ENCODE results near the gene LRP4. TPM values are rescaled to one million over a fixed set of nuclear protein-coding genes. Genes with fewer than 3 reads are reported as not detected.
A peak's percentile ranks its signal among the peaks of the same experiment; 100 is the strongest.

LRP4 gene
- total RNA-seq, 1 experiment from 2014 or later: 1.4 TPM

DNA sequence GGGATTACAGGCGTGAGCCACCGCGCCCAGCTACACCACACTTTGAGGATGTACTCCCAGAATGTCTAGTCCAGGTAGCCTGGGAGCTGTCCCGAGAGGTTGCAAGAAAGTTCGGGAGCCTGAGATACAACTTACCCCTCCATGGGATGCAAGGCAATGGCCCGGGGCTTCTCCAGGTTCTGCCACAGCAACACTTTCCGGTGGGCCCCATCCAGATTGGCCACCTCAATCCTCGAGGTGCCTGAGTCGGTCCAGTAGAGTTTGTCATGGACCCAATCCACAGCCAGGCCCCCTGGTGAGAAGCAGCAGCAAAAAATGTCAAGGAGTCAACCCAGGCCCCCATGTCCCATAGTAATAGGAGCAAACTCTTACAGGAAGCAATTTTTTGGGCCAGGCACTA lies 25.5 kb downstream of the LRP4 start:
- DNase-seq (ENCODE audit: low read depth): no peak

DNA sequence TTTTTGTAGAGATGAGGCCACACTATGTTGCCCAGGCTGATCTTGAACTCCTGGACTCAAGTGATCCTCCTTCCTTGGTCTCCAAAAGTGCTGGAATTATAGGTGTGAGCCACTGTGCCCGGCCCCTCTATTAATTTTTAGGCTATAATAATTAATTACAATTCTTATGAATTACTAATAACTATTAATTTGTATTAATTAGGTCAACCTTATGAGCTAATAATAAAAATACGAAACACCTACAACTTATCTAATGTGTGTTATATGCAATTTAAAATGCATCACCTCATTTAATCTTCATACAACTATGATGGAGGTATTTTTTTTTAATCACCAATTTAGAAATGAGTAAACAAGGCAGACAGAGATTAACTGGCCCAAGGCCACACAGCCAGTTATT lies 26.2 kb downstream of the LRP4 start:
- DNase-seq (ENCODE audit: low read depth): no peak

DNA sequence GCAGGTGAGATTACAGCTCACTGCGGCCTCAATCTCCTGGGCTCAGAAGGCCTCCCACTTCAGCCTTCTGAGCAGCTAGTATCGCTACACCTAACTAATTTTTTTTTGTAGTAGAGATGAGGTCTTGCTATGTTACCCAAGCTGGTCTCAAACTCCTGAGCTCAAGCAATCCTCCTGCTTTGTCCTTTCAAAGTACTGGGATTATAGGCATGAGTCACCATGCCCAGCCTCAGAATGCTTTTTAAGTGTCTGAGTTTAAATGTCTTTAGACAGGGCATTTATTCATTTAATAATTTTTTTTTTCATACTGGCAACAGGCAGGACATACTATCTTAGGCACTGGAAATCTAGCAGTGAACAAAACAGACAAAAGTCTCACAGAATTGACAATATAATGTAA lies 27.7 kb downstream of the LRP4 start:
- DNase-seq (ENCODE audit: low read depth): no peak

DNA sequence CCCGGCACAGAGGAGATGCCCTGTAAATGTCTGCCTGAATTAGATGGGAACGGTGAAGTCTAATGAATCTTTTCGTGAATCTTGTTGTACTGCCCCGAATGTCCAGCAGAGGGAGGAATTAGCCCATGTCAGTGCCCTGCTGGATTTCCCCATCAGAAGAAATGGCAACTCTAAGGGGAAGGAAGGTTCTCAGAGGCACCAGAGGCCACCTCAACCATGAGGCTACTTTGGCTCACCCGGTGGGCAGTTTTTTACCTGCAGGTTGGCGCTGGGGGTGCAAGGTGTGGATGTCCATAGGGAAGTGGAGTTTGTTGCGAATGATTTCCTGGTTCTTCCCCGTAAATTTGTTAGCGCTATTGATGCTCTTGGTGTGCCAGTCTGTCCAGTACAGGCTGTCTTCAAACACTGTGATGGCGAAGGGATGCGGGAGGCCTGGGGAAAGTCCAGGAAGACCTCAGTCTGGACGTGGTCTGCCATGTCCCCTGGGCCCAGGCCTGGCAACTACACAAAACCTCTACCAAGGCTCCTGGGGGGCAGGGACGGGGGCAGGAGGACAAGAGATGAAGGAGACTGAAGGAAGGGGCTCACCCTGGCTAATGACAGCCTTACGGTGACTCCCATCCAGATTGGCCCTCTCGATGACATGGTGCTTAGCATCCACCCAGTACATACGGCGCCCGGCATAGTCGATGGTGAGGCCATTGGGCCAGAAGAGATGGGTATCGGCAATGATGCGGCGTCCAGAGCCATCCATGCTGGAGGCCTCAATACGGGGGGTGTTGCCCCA lies 28.5 kb downstream of the LRP4 start:
- peak; percentile 57 for DNase-seq (ENCODE audit: low read depth)

DNA sequence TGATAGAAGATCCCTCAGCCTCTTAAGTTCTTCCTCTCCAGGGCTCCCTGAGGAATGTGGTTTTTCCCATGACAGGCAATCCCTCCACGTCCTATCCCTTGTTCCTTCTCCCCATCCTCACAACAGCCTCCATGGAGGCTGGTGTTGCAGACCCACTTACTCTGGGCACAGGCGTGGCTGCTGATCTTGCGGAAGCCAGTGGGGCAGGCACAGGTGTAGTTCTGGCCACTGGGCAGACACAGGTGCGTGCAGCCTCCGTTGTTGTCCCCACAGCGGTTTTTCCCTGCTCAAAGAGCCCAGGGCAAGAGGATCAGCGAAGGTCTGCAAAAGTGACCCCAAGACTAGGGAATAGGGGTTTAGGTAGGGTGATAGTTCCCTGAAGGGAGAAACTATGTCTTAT lies 29.1 kb downstream of the LRP4 start:
- no peak for DNase-seq (ENCODE audit: low read depth)

DNA sequence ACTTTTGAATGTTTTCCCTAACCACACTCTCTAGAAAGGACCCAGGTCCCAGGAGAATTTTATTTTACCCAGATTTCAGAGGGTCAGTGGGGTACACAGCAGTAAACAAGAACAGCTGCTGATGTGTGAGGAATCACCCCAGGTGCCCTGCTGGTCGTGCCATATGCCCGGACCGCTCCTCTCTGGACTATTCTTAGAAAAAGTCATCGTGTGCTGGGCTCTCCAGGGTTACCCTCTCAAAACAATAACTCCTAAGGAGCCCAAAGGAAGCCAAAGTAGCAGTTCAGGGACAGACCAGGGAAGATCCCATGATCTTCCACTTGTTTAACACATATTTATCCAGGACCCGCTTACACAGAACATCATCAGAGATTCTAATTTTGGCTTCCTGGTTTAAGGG lies 29.7 kb downstream of the LRP4 start:
- no peak for DNase-seq (ENCODE audit: low read depth)

DNA sequence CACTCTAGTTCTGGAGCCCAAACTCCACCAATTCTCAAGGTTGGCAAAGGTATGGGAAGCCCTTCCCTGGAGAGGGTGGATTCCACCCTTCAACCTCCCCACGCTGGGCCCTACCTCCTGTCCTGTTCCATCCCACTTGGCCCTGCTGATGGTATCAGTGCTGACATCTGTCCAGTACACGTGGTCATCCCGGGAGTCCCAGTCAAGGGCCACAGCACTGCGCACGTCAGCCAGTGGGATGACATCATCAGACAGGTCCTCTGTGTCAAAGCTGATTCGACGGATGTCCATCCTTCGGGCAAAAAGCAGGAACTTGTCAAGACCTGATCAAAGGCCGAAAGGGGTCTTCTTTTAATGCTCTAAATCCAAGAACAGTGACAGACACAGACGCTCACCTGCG lies 32.1 kb downstream of the LRP4 start:
- DNase-seq (ENCODE audit: low read depth): no peak

DNA sequence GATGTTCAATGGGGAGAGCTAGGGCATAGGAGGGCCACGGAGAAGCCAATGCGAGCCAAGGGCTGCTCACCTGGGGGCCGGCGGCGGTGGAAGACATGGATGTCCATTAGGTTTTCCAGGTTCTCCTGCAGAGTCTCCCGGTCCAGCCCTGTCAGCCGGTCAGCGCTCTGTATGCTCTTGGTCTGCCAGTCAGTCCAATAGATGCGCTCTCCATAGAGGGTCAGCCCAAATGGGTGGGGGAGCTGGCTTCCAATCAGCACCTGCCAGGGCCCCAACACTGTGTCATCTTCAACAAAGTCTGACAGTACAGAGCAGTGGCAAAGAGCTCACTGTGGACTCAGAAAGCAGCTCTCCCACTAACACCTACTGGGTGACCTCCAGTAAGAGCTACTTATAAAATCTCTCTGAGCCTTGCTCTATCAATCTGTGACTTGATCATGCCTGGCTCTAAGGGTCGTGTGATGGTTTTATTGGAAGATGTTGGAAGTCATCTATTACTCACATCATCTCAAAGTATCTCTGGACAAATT lies 39.2 kb downstream of the LRP4 start:
- no peak for DNase-seq (ENCODE audit: low read depth)

DNA sequence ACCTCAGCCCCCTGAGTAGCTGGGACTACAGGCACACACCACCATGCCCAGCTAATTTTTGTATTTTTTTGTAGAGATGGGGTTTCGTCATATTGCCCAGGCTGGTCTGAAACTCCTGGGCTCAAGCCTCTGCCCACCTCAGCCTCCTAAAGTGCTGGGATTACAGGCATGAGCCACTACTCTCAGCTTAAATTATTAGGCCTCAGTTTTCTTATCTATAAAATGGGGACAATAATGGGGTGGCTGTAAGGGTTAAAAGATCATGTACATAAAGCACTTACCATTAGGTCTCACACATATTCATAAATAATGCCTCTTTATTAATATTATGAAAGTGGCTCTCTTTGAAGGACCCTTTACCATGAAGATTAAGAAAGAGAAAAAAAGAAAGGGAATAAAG lies 40.8 kb downstream of the LRP4 start:
- DNase-seq (ENCODE audit: low read depth): no peak

DNA sequence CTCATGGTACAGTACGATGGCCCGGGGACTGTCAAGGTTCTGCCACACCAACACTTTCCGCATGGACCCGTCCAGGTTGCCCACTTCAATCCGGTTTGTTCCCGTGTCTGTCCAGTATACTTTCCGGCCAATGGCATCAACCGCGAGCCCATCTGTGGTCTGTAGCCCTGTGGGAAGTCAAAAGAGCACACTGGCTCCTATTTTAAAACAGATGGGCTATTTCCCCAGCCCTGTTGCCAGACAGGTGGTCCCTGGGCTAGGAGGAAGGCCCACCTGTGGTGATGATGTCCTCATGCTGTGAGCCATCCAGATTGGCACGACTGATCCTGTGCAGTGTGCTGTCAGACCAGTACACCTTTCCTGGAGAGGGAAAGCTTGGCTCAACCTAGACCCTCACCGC lies 41.9 kb downstream of the LRP4 start:
- DNase-seq (ENCODE audit: low read depth): no peak

DNA sequence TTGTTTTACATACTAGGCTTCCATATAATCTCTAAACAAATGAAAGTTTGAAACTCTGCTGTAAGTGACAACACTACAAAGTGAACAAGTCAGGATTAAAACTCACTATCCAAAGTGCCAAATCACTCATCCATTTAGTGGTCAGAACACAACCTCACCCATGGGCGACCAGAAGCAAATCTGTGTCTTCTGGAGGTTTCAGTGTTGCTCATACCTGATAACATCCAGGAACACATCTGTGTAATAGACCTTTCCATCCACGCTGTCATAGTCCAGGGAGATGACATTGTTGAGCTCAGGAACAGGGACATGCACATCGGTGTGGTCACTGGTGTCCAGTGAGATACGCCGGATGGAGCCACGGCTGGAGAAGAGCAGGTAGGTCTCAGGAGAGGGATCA lies 43.8 kb downstream of the LRP4 start:
- DNase-seq (ENCODE audit: low read depth): no peak

DNA sequence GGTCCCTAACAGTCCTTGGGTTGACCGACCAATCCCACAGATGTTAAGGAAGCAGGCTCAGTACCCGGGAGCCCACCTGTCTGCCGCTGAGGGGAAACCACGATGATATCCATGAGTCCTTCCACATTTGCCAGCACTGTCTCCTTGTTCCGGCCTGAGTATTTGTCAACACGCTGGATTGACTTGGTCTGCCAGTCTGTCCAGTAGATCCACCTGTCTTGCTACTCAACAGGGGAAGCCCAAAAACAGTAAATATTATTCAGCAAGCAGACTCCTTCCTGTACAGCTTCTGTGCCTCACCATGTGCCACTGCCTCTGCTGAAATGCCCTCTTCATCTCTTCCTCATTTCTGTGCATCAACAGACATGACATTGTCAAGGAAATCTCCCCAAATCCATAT lies 49.4 kb downstream of the LRP4 start:
- DNase-seq (ENCODE audit: low read depth): no peak

DNA sequence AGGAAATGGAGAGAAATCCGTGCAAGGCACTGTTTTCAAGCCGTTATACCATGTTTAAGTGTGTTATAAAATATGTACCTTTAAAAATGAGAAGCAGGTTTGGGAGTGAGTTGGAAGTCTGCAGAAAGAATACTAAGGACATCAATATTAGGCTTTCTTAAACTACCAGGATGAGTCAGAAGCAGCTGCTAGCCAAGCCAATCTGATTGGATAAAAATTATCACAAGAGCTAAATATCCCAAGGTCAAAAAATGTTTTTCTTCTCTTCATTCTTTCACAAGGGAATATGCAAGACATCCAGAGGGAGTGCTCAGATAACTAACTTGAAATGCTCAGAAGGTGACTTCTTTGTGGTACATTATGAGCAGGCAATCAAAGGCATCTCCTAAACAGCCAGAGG lies 53.0 kb downstream of the LRP4 start:
- DNase-seq (ENCODE audit: low read depth): peak; percentile 4

DNA sequence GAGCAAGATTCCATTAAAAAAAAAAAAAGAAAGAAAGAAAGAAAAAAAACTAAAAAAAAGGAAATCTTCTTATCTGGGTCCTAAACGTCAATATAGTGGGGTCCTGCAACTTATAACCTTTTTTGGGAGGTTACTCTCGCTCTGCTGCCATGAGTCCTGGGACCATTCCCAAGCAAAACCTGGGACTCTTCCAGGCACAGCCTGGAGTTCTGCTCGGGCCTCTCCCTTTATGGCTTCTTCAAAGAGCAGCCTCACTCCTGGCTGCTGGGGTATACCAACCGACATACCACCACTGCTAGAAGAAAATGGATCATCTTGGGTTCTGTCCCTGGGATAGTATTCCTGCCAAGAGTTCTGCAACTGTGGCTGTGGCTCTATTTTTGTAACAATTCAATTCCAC lies 58.1 kb downstream of the LRP4 start:
- DNase-seq (ENCODE audit: low read depth): no peak

DNA sequence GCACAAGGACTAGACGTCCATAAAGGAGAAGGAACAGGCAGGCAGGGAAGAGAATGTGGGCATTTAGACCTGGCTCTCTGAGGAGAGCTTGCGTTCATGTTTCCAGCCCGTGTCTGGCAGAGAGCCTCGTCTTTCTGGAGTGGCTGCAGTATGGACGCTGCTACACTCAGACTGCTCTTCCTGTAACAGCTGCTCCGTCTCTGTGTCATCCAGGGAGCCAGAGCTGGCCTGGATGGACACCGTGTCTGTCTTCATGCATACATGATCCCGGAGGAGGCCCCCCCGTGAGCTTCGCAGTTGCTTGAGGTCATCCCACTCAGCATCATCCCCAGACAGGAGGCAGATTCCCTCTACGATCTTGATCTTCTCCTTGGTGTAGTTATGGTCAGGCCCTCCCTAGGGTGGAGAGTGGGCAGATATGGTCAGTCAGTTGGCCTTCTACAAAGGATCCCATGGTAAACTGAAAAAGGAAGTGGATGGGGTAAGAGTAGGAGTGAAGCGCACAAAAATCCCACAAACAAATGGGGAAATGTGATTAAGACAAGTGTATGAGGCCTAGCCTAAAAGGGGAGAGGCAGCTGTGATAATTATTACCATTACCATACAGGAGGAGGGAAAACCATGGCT lies 59.3 kb downstream of the LRP4 start:
- no peak for DNase-seq (ENCODE audit: low read depth)

DNA sequence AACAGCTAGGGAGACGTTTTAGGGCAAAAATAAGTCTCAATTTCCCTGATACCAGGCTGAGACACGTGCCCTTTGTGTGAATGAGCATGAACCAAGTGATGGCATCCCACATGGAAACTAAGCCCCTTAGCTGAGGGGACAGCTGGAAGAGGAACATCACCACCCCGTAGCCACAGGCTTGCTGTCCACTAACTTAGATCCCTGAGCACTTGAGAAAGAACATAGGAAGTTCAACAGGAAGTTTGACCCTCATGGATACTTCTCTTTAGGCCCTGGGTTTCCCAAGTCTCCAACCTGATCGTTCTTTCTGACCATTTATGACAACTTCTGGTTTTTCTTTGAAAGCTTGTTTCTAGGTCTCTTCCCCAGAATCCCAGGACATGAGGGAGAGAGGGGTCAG lies 60.7 kb downstream of the LRP4 start:
- no peak for DNase-seq (ENCODE audit: low read depth)

DNA sequence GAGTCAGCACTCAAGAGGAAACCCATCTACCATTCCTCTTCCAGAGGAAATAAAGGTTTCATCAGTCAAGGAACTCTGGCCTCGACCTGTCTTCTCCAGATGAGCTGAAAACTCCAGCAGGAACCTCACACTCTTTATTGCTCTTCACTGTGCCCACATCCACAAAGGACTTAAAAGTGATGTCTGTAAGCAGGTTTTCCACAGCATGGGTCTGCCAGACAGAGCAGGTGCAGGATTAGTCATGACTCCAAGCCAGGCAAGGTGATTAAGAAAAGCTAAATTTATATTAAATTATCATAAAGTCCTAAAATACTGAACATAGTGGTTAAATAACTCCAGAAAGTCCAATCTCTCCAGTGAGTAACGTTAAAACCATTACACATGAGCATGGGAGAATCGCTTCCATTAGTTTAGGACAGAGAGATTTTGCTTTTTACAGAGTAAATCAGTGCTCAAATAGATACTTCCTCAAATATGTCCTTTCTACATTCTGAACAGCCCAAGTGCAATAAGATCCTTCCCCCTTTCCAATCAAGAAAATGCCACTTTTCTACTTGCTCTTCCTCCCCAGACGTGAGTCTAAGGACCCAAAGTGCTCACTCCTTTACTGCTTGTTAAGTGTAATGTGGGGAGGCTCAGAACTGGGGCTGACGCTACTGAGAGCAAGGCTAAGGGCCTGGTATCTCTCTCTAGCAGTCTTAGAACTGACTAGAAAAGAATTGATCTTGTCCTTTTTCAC lies 61.6 kb downstream of the LRP4 start:
- DNase-seq (ENCODE audit: low read depth): no peak

DNA sequence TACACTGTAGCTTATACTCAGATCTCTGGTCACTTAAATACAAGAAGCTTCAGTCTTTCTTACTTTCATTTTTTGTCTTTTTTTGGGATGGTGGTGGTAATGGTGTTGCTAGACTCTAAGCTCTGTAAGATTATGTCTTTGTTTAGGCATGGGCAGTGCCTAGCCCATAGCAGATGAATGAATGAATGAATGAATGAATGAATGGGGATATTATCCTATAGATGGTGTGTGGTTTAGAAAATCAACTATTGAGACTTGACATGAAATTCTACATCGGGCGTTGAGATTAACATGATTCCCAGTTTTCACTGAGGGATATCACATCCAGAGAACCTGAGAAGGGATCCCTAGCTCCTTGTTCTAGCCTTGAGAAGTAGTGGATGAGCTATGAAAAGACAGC lies 62.5 kb downstream of the LRP4 start:
- no peak for DNase-seq (ENCODE audit: low read depth)

DNA sequence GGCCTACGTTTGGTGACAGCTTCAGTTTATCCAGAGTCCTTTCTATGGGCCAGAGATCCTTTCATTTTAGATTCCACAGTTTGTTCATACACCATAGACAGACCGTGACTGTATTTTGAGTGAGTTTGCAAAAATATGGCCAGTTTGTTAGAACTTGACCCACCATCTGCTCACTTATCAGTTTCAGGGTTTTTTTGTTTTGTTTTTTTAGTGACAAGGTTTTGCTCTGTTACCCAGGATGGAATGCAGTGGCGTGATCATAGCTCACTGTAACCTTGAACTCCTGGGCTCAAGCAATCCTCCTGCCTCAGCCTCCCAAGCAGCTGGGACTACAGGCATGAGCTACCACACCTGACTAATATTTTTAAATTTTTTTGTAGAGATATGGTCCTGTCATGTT lies 63.2 kb downstream of the LRP4 start:
- DNase-seq (ENCODE audit: low read depth): no peak

DNA sequence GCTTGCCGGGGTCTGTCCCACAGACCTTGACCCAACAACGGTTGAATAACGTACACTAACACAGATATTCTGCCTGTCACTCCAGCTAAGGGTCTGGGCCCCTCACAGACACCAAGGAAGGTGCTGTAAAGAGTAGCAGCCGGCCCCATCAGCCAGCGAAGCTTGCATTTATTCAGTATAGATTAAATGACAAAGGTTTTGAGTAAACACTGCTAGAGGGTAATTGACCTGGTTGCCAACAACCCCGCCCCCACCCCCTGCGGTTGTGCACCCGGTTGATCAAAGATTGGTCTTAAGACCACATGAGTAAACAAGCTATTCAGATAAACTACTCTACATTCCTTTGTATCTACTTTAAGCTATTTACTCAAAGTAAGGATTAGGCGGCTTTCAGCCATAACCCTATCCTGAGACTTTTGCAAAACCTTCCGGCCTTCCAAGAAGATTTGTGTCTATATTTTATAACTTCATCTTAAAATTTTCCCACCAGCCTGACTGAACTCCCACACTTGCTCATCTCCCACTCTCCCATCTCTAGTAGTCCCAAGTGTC lies 67.4 kb downstream of the LRP4 start:
- no peak for DNase-seq (ENCODE audit: low read depth)

DNA sequence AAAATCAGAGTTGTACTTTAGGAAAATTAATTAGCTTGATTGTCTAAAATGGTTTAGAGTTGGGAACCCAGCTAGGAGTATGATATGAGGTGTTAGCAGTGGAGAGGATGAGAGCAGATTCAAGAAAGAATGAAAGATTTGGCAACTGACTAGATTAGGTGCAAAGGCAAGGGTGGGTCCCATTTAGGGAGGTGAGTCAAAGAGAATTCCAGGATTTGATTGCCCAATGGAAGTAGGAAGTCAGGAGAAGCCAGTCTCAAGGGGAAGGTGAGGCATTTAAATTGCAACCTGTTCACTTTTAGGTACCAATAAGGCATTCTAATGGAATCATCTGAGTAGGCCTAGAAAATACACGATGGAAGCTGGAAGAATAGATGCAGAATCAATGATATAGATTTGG lies 68.7 kb downstream of the LRP4 start:
- DNase-seq (ENCODE audit: low read depth): no peak

DNA sequence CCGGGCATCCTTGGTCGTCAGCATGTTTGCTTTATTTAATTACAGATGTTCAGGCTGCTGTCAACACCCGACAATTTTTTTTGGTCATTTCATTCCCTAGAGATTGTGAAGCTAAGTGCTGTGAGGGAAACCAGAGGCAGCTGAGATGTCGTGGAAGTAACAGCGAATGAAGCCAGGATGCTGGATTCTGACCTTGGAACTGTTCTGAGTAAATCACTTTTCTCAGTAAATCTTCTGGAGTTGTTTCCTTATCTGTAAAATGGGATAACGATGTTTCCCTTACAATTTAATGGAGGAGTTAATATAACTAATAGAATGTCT lies 71.9 kb downstream of the LRP4 start:
- DNase-seq (ENCODE audit: low read depth): no peak

All from RPMI7951 (cell line).